Caco-2 (cell line): ENCODE data around the gene GALR2. TPM values are rescaled to one million over a fixed set of nuclear protein-coding genes. Genes with fewer than 3 reads are reported as not detected.

Experiments
- BruUV-seq: library from RNA; stranded (reverse); fragments of 400-500 nt; replicated peaks from 2 replicates; lab custom pipeline; 2021; lab: Mats Ljungman, UMichigan
- CTCF ChIA-PET: fragments of 300-600 bp; sonication (Branson Sonifier 250); formaldehyde crosslinking; loops from one replicate; lab custom pipeline; 2022; ENCODE audit warnings: antibody characterized with exemption; lab: Charles Lee
- POLR2A ChIA-PET: fragments of 300-600 bp; sonication (Branson Sonifier 250); formaldehyde crosslinking; loops from one replicate; lab custom pipeline; 2022; ENCODE audit warnings: antibody characterized with exemption; lab: Charles Lee
- DNase-seq, 2 experiments: peaks; one replicate each; pipeline versions ENCODE4 v3.0.0 to v3.0.0-alpha.2; 2020 to 2022
- H3K27me3 ChIP-seq: replicated peaks from 2 replicates; pipeline ENCODE4 v1.6.0; 2011; ENCODE audit warnings: low read length; ENCODE audit not compliant: control insufficient read depth, insufficient read depth
- H3K36me3 ChIP-seq: 2 replicates; pipeline ENCODE4 v1.5.1; 2011; ENCODE audit warnings: low read length; ENCODE audit not compliant: control insufficient read depth, insufficient read depth
- H3K4me1 ChIP-seq: fragments of 250-450 bp; sonication (Bioruptor Pico); 2 replicates; pipeline ENCODE4 v1.5.1; 2020; ENCODE audit warnings: mild to moderate bottlenecking
- H3K4me3 ChIP-seq: 2 replicates; pipeline ENCODE4 v1.5.1; 2011; ENCODE audit warnings: low read depth, mild to moderate bottlenecking, control low read depth, low read length
- H3K9me3 ChIP-seq: fragments of 250-450 bp; sonication (Bioruptor Pico); 2 replicates; pipeline ENCODE4 v1.5.1; 2020; ENCODE audit warnings: mild to moderate bottlenecking, moderate library complexity
- H3K27ac Mint-ChIP-seq: one replicate; pipeline ENCODE4 v1.8.0; 2022; ENCODE audit warnings: mixed read lengths; ENCODE audit not compliant: unreplicated experiment
- H3K27me3 Mint-ChIP-seq: one replicate; pipeline ENCODE4 v1.8.0; 2022; ENCODE audit warnings: mixed read lengths; ENCODE audit not compliant: insufficient read depth, unreplicated experiment
- H3K36me3 Mint-ChIP-seq: one replicate; pipeline ENCODE4 v1.8.0; 2022; ENCODE audit warnings: mild to moderate bottlenecking, mixed read lengths; ENCODE audit not compliant: insufficient read depth, unreplicated experiment
- H3K4me1 Mint-ChIP-seq: one replicate; pipeline ENCODE4 v1.8.0; 2022; ENCODE audit warnings: low read depth, mixed read lengths; ENCODE audit not compliant: unreplicated experiment
- H3K4me3 Mint-ChIP-seq: one replicate; pipeline ENCODE4 v1.8.0; 2022; ENCODE audit warnings: mild to moderate bottlenecking, moderate library complexity, mixed read lengths; ENCODE audit not compliant: unreplicated experiment
- H3K9me3 Mint-ChIP-seq: one replicate; pipeline ENCODE4 v1.8.0; 2022; ENCODE audit warnings: mixed read lengths; ENCODE audit not compliant: unreplicated experiment
- intact Hi-C: fragments of 100-400 bp; cut with micrococcal nuclease; formaldehyde crosslinking; loops from one replicate; pipeline ENCODE4 v1.10.0; 2022; ENCODE audit not compliant: unreplicated experiment
- total RNA-seq: library from RNA; stranded (reverse); gene quantifications from 2 replicates; pipeline ENCODE4 v1.2.3, GENCODE V29; 2022
- TF ChIP-seq, protein P1 (sequence below), 2 experiments: fragments of 200-600 bp in 1 of 2; IDR thresholded peaks; 1 replicate in 1 of 2; 2 replicates in 1 of 2; pipeline versions ENCODE4 v1.5.1 to v1.8.0; 2011 to 2022; ENCODE audit warnings: antibody characterized with exemption in 1 of 2, control low read depth in 1 of 2, inconsistent platforms in 1 of 2, low read depth in 1 of 2, low read length in 1 of 2, mild to moderate bottlenecking in 1 of 2, moderate library complexity in 1 of 2; ENCODE audit not compliant: insufficient read depth in 1 of 2, severe bottlenecking in 1 of 2, unreplicated experiment in 1 of 2

GALR2 gene
- total RNA-seq, 1 experiment from 2014 or later: 0.50 TPM

GRCh38 chr17:76095943-76096342 lies 21.4 kb downstream of the GALR2 start:
- Mint-ChIP-seq H3K36me3 (peaks cover 83% of the 10 kb centered on the region), H3K4me3 (no peak overlapping the region)
- no TSS peak for BruUV-seq

GRCh38 chr17:76097716-76098295 lies 23.2 kb downstream of the GALR2 start:
- no peaks in the 10 kb centered on the region for H3K9me3 Mint-ChIP-seq
- no peaks in the 10 kb centered on the region for H3K9me3 ChIP-seq
- no peak for DNase-seq
- CTCF ChIA-PET: no interaction called here
- BruUV-seq: no TSS peak
- intact Hi-C loops: no loop called here
- 0 out of 2 replicates have a peak, but pooled peaks cover 2% of the 10 kb centered on the region for H3K4me1 ChIP-seq
- H3K36me3 Mint-ChIP-seq: peaks cover 81% of the 10 kb centered on the region
- no peaks in the 10 kb centered on the region for H3K4me1 Mint-ChIP-seq
- H3K4me3 ChIP-seq: no peak overlapping the region
- TF ChIP-seq, protein P1, sequence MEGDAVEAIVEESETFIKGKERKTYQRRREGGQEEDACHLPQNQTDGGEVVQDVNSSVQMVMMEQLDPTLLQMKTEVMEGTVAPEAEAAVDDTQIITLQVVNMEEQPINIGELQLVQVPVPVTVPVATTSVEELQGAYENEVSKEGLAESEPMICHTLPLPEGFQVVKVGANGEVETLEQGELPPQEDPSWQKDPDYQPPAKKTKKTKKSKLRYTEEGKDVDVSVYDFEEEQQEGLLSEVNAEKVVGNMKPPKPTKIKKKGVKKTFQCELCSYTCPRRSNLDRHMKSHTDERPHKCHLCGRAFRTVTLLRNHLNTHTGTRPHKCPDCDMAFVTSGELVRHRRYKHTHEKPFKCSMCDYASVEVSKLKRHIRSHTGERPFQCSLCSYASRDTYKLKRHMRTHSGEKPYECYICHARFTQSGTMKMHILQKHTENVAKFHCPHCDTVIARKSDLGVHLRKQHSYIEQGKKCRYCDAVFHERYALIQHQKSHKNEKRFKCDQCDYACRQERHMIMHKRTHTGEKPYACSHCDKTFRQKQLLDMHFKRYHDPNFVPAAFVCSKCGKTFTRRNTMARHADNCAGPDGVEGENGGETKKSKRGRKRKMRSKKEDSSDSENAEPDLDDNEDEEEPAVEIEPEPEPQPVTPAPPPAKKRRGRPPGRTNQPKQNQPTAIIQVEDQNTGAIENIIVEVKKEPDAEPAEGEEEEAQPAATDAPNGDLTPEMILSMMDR (IDR thresholded peaks at IDR 0.05; ENCODE audit: insufficient read depth in 1 of 2, low read depth in 1 of 2, low read length in 1 of 2, severe bottlenecking in 1 of 2, unreplicated experiment in 1 of 2): no peak
- H3K27me3 Mint-ChIP-seq: no peaks in the 10 kb centered on the region
- H3K27me3 ChIP-seq: no peaks in the 10 kb centered on the region
- H3K36me3 ChIP-seq: peaks cover 4% of the 10 kb centered on the region; the same call in 1 of the 2 replicates
- no peak overlapping the region for H3K4me3 Mint-ChIP-seq
- no peak overlapping the region for H3K27ac Mint-ChIP-seq
- POLR2A ChIA-PET: no interaction called here

More at GRCh38 chr17:76095943-76096342, 21.4 kb downstream of the GALR2 start:
- no peaks in the 10 kb centered on the region for H3K9me3 Mint-ChIP-seq
- no peaks in the 10 kb centered on the region for H3K4me1 ChIP-seq
- H3K9me3 ChIP-seq: no peaks in the 10 kb centered on the region
- no peak overlapping the region for H3K27ac Mint-ChIP-seq
- H3K4me3 ChIP-seq: no peak overlapping the region
- ChIA-PET CTCF (interaction anchor here (1.1 kb wide), 1 partner anchor 36 kb away, joined by 3 read pairs; no protein-coding TSS in a partner anchor), POLR2A (no interaction called here)
- H3K27me3 ChIP-seq: no peaks in the 10 kb centered on the region
- H3K4me1 Mint-ChIP-seq: no peaks in the 10 kb centered on the region
- H3K36me3 ChIP-seq: peaks cover 5% of the 10 kb centered on the region; the same call in 1 of the 2 replicates
- H3K27me3 Mint-ChIP-seq: no peaks in the 10 kb centered on the region
- intact Hi-C loops: no loop called here
- DNase-seq: no peak
- TF ChIP-seq, protein P1 (IDR thresholded peaks at IDR 0.05; ENCODE audit: insufficient read depth in 1 of 2, low read depth in 1 of 2, low read length in 1 of 2, severe bottlenecking in 1 of 2, unreplicated experiment in 1 of 2): no peak

- intact Hi-C loops: loop anchor here (2.0 to 10.0 kb wide), 2 partner anchors 44 to 162 kb away; partner anchors contain the start of gene UBALD2
- peak overlapping the region; percentile 91 for H3K27ac Mint-ChIP-seq
- H3K4me1 Mint-ChIP-seq: peaks cover 9% of the 10 kb centered on the region
- Histone ChIP-seq H3K4me1 (peaks cover 28% of the 10 kb centered on the region), H3K4me3 (peak overlapping the region; percentile 82), H3K27me3 (no peaks in the 10 kb centered on the region), H3K36me3 (no peaks in the 10 kb centered on the region; the same call in 1 of the 2 replicates), H3K9me3 (no peaks in the 10 kb centered on the region)
- no peak for DNase-seq
- H3K4me3 Mint-ChIP-seq: peak overlapping the region; percentile 92
- H3K36me3 Mint-ChIP-seq: peaks cover 50% of the 10 kb centered on the region
- no peaks in the 10 kb centered on the region for H3K9me3 Mint-ChIP-seq
- BruUV-seq: TSS peak; percentile 51
- CTCF ChIA-PET: interaction anchor here (0.6 to 2.5 kb wide), 4 partner anchors 30 to 516 kb away, joined by 7 to 17 read pairs (median 11); no protein-coding TSS in a partner anchor
- POLR2A ChIA-PET: interaction anchor here (0.7 to 2.0 kb wide), 2 partner anchors 30 to 85 kb away, joined by 4 to 8 read pairs; no protein-coding TSS in a partner anchor
- TF ChIP-seq, protein P1 (IDR thresholded peaks at IDR 0.05; ENCODE audit: insufficient read depth in 1 of 2, low read depth in 1 of 2, low read length in 1 of 2, severe bottlenecking in 1 of 2, unreplicated experiment in 1 of 2): no peak
- no peaks in the 10 kb centered on the region for H3K27me3 Mint-ChIP-seq
These were observed 28.3 kb downstream of the GALR2 start for GRCh38 chr17:76102944-76103273.
